Heart left ventricle (tissue), 16 donors: ENCODE measurements around the gene FAM124A. TPM values are rescaled to one million over a fixed set of nuclear protein-coding genes. Genes with fewer than 3 reads are reported as not detected.

Source experiments
- ATAC-seq, 4 donors: fragments of 200-7000 bp; cut with Tn5 transposase; one replicate each; pipeline ENCODE4 v1.9.1; 2020 to 2022; ENCODE audit warnings: moderate library complexity in 4 of 4, mild to moderate bottlenecking in 3 of 4, moderate number of reproducible peaks in 1 of 4
- DNase-seq, 5 donors: peaks; one replicate each; pipeline ENCODE4 v3.0.0-alpha.2; 2020
- H3K27ac ChIP-seq, 12 donors: fragments of 200-600 bp; sonication (generic) in 4 of 12; one replicate each; pipeline versions ENCODE4 v1.5.0 to v1.8.0; 2016 to 2022; ENCODE audit warnings: mild to moderate bottlenecking in 2 of 12
- H3K27me3 ChIP-seq, 9 donors: fragments of 200-600 bp; sonication (generic) in 2 of 9; one replicate each; pipeline versions ENCODE4 v1.5.1 to v1.8.0; 2016 to 2022; ENCODE audit warnings: mild to moderate bottlenecking in 3 of 9
- H3K36me3 ChIP-seq, 9 donors: fragments of 200-600 bp; sonication (generic) in 2 of 9; one replicate each; pipeline versions ENCODE4 v1.5.0 to v1.8.0; 2018 to 2022; ENCODE audit warnings: mild to moderate bottlenecking in 2 of 9
- H3K4me1 ChIP-seq, 12 donors: fragments of 200-600 bp; sonication (generic) in 4 of 12; one replicate each; pipeline versions ENCODE4 v1.5.0 to v1.8.0; 2016 to 2022; ENCODE audit warnings: mild to moderate bottlenecking in 3 of 12
- H3K4me3 ChIP-seq, 12 donors: fragments of 200-600 bp; sonication (generic) in 4 of 12; one replicate each; pipeline versions ENCODE4 v1.5.0 to v1.8.0; 2017 to 2022; ENCODE audit warnings: mild to moderate bottlenecking in 9 of 12, moderate library complexity in 4 of 12
- H3K9me3 ChIP-seq, 12 donors: fragments of 200-600 bp; sonication (generic) in 4 of 12; one replicate each; pipeline versions ENCODE4 v1.5.0 to v1.8.0; 2016 to 2022; ENCODE audit warnings: mild to moderate bottlenecking in 1 of 12
- POLR2A ChIP-seq, 2 donors: fragments of 450-650 bp; IDR thresholded peaks; one replicate each; pipeline ENCODE4 v1.6.1; 2017; ENCODE audit warnings: antibody characterized with exemption in 2 of 2, mild to moderate bottlenecking in 2 of 2, moderate library complexity in 2 of 2
- WGBS, 4 donors: extraction: QIAGEN DNeasy Blood & Tissue Kit in 2 of 4; methylation state at CpG; one replicate each; pipeline versions ENCODE4 v1.1.5 to v1.1.7; 2013 to 2018; 5-methylcytosine and 5-hydroxymethylcytosine counted together
- intact Hi-C, 10 donors: fragments of 100-400 bp; cut with DNase I; formaldehyde crosslinking; loops; one replicate each; pipeline versions ENCODE4 v1.11.1 to v1.14.2; 2022
- polyA plus RNA-seq, 2 donors: library from polyadenylated mRNA; stranded (reverse); fragments of 200-250 nt; gene quantifications; one replicate each; pipeline ENCODE4 v1.2.3, GENCODE V29; 2013
- total RNA-seq, 9 donors: library from RNA; depleted of rRNA in 2 of 9; stranded (reverse); fragments of >200 nt in 2 of 9; fragmentation: NEBNext Ultra II Directional in 3 of 9; extraction: Animal tissue kit (Norgen Biotek cat#: 25700) in 3 of 9; gene quantifications; one replicate each; pipeline versions ENCODE4 v1.1.0 to v1.2.4, GENCODE V29; 2016 to 2023
- TF ChIP-seq, protein P1 (sequence below), 12 donors: fragments of 200-600 bp; sonication (generic) in 4 of 12; IDR thresholded peaks; one replicate each; pipeline versions ENCODE4 v1.5.0 to v1.8.0; 2018 to 2022; ENCODE audit warnings: antibody characterized with exemption in 12 of 12, mild to moderate bottlenecking in 5 of 12
- donor health status: ischemic (EF 13 %, LVEDD 7.1; RV severe dilation, severe dysfunction).
- donor health status: healthy with polysubstance abuse.
- donor health status: DM: no; HTN: yes; CAD: no.
- donor health status: DM: no; HTN: no; CAD: no.
- donor health status: ischemic (EF 25% LVEDD 6.9; RV normal size, moderate dysfunction).
- donor health status: ischemic (EF 25% LVEDD 5.7; RV mildly dilated, moderate dysfunction).
- donor health status: healthy.
- donor health status: DM: yes; HTN: yes; CAD: no.
- donor health status: ischemic (EF 35%, LVEDD 5.7; RV mildly dilated, moderate dysfunction).
- donor health status: nonischemic (EF 11% LVEDD 7.7; RV severe dilation, severe dysfunction).
- donor health status: DM: yes; HTN: yes; CAD: no.
- donor health status: PGD.
- donor health status: ischemic (EF 29% LVEDD 5.4; RV normal size, mild dysfunction).
- donor health status: nonischemic (EF 23%, LVEDD 6.1; RV moderate dilation, normal function).

The FAM124A gene
- total and polyA plus RNA-seq, 11 donors = 4.1 to 16.8 (median 6.9) TPM

DNA sequence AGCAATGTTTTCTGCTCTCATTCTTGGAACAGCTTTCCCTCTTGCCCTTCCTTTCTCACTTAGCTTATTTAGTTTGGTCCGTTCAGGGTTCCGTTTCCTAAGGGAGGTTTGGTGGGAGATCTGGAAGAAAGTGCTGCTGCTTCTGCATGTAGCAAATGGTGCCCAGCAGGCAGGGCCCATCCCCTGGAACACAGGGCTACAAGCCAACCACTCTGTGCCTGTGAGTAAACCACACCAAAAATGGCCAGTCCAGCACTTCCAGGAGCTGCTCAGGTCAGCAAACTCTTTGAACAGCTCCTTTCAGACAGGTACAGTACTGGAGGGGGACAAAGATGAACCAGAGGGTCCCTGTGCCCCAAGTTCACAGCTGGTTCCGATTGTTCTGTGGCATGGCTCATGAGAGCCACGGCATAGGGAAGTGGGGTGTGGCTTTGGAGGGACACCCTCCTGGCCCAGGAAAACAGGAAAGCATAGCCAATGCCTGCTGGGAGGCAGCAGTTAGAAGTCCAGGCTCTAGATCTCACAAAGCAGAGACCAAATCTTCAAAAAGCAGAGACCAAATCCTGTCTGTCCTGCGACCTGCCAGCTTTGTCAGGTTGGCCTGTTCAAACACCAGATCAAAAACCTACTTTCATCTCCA lies 39.5 kb downstream of the FAM124A start:
- TF ChIP-seq, protein P1, sequence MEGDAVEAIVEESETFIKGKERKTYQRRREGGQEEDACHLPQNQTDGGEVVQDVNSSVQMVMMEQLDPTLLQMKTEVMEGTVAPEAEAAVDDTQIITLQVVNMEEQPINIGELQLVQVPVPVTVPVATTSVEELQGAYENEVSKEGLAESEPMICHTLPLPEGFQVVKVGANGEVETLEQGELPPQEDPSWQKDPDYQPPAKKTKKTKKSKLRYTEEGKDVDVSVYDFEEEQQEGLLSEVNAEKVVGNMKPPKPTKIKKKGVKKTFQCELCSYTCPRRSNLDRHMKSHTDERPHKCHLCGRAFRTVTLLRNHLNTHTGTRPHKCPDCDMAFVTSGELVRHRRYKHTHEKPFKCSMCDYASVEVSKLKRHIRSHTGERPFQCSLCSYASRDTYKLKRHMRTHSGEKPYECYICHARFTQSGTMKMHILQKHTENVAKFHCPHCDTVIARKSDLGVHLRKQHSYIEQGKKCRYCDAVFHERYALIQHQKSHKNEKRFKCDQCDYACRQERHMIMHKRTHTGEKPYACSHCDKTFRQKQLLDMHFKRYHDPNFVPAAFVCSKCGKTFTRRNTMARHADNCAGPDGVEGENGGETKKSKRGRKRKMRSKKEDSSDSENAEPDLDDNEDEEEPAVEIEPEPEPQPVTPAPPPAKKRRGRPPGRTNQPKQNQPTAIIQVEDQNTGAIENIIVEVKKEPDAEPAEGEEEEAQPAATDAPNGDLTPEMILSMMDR (IDR thresholded peaks at IDR 0.05) = no peak
- TF ChIP-seq POLR2A (IDR thresholded peaks at IDR 0.05) = no peak
- Histone ChIP-seq H3K27me3 (no peaks in the 10 kb centered on the region), H3K4me3 (no peak overlapping the region), H3K27ac (peak overlapping the region in 10 of 12 donors; percentile 40 to 78 (median 51)), H3K9me3 (no peaks in the 10 kb centered on the region), H3K36me3 (peaks cover 0 to 9% (median 0%) of the 10 kb centered on the region in 9 donors), H3K4me1 (peaks cover 2 to 50% (median 22%) of the 10 kb centered on the region in 12 donors)
- 55 to 66% (median 58%) methylated on average over 5 of the region's 5 CpGs for WGBS, 4 donors
- DNase-seq (no peak), ATAC-seq (peak; percentile 45 to 56 (median 48))
- intact Hi-C loops = no loop called here

DNA sequence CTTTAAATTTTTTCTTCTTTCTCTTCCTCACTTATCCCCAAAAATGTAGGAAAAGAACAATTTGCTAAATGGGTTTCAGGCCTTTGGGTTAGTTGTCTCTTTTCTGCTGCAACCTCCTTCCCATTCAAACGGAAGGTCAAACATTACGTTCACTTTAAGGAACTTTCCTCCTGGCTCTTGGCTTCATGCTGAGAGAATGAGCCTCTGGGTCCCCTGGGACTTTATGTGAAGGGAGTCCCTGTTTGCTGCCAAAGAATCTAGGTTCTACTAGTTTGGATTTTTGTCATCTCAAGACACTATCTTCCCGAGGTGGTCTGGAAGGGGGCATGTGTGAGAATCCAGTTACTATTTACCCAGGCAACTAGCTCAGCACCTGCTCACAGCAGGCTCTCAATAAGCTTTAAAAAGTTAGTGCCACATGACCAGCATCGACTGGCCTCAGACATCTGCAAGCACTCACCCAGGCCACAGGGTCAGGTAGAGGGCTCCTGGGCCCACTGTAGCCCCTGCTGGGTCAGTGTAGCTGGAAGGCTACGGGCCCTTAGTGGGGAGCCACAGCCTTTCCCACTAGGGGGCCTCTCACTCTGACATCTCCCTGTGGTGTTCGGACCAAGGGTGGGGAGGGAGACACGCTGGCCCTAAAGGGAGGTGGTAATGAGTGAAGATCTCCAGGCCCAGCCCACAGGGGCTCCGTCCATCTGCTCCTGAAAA lies 40.5 kb downstream of the FAM124A start:
- no peaks in the 10 kb centered on the region for H3K9me3 ChIP-seq
- TF ChIP-seq POLR2A (IDR thresholded peaks at IDR 0.05) = no peak
- TF ChIP-seq, protein P1 (IDR thresholded peaks at IDR 0.05) = peak in 7 of 12 donors; percentile 16 to 38 (median 27)
- H3K36me3 ChIP-seq = peaks cover 0 to 3% (median 0%) of the 10 kb centered on the region in 9 donors
- H3K27ac ChIP-seq = peak overlapping the region in 10 of 12 donors; percentile 40 to 78 (median 51)
- DNase-seq (no peak), ATAC-seq (peak in 3 of 4 donors; percentile 16 to 35 (median 26))
- no peak overlapping the region for H3K4me3 ChIP-seq
- intact Hi-C loops = no loop called here
- 23 to 45% (median 39%) methylated on average over 5 to 8 of the region's 8 CpGs for WGBS, 4 donors
- no peaks in the 10 kb centered on the region for H3K27me3 ChIP-seq
- peaks cover 2 to 59% (median 23%) of the 10 kb centered on the region in 12 donors for H3K4me1 ChIP-seq

DNA sequence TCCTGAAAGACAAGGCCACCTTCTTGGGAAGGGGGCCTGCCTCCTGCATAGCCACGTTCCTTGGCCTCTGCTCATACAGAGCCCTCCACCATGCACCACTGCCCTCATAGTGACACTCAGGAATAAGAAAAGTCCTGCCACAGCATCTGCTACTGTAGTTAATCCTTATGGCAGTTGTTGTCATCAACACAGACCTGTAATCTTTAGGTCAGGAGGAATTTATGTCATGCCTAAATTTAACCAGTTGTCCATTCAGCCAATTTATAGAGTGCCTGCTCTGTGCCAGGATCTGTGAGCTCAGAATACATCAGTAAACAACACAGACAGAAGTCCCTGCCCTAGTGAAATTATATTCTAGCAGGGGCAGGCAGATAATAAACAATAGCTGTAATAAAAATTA lies 44.4 kb downstream of the FAM124A start:
- H3K27me3 ChIP-seq = no peaks in the 10 kb centered on the region
- H3K36me3 ChIP-seq = no peaks in the 10 kb centered on the region
- DNase-seq (no peak), ATAC-seq (peak; percentile 62 to 86 (median 78))
- H3K4me3 ChIP-seq = no peak overlapping the region
- WGBS, 4 donors = 45 to 73% (median 63%) methylated on average over 1 of the region's 1 CpG
- H3K27ac ChIP-seq = peak overlapping the region in 8 of 12 donors; percentile 23 to 71 (median 60)
- no peak for TF ChIP-seq POLR2A (IDR thresholded peaks at IDR 0.05)
- TF ChIP-seq, protein P1 (IDR thresholded peaks at IDR 0.05) = no peak
- H3K4me1 ChIP-seq = peaks cover 2 to 42% (median 20%) of the 10 kb centered on the region in 12 donors
- H3K9me3 ChIP-seq = no peaks in the 10 kb centered on the region
- intact Hi-C loops = loop anchor here in 1 of 10 donors (5.0 kb wide), 1 partner anchor 44 kb away; the partner anchor contains the start of gene FAM124A

DNA sequence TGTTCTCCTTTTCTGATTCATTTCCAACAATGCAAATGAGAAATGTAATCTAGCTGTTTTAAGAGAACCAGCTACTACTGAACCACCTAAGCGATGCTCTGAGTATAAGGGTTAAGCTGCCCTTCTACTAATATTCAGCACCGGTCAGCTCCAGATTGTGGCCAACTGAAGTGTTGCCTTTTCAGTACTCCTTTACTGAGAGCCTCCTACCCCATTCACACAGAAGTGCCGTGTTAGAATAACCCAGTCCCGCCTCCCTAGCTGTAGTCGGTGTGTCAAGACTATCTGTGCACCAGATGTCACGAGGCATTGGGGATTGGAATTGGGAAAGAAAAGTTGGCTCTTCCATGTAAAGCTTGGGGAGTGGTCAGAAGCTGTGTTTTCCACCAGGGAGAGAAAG lies 45.4 kb downstream of the FAM124A start:
- DNase-seq (no peak), ATAC-seq (peak; percentile 55 to 74 (median 64))
- H3K4me3 ChIP-seq = no peak overlapping the region
- peak overlapping the region in 2 of 12 donors; percentile 63 to 70 for H3K27ac ChIP-seq
- TF ChIP-seq, protein P1 (IDR thresholded peaks at IDR 0.05) = no peak
- no peak for TF ChIP-seq POLR2A (IDR thresholded peaks at IDR 0.05)
- no peaks in the 10 kb centered on the region for H3K36me3 ChIP-seq
- no peaks in the 10 kb centered on the region for H3K9me3 ChIP-seq
- 42 to 66% (median 55%) methylated on average over 6 of the region's 6 CpGs for WGBS, 4 donors
- H3K4me1 ChIP-seq = peaks cover 0 to 36% (median 12%) of the 10 kb centered on the region in 12 donors
- intact Hi-C loops = loop anchor here in 1 of 10 donors (5.0 kb wide), 1 partner anchor 45 kb away; the partner anchor contains the start of gene FAM124A
- H3K27me3 ChIP-seq = no peaks in the 10 kb centered on the region
